Gastroesophageal sphincter (tissue), 3 donors: ENCODE results near the gene APOOL.

Experiments
- CTCF ChIP-seq, 4 experiments: fragments of 200-600 bp in 2 of 4; fragments of 450-650 bp in 2 of 4; sonication (generic) in 1 of 4; IDR thresholded peaks; one replicate each; pipeline ENCODE4 v1.5.1; 2017 to 2019; ENCODE audit warnings: antibody characterized with exemption in 4 of 4, mild to moderate bottlenecking in 2 of 4, moderate library complexity in 2 of 4
- EP300 ChIP-seq: sonication (generic); formaldehyde crosslinking; IDR thresholded peaks from one replicate; pipeline ENCODE4 v1.6.1; 2017; ENCODE audit warnings: antibody characterized with exemption, mild to moderate bottlenecking
- POLR2A ChIP-seq, 2 donors: fragments of 450-650 bp; IDR thresholded peaks; one replicate each; pipeline ENCODE4 v1.6.1; 2017; ENCODE audit warnings: antibody characterized with exemption in 2 of 2, mild to moderate bottlenecking in 2 of 2, moderate library complexity in 1 of 2
- POLR2AphosphoS5 ChIP-seq: sonication (generic); formaldehyde crosslinking; IDR thresholded peaks from one replicate; pipeline ENCODE4 v1.6.1; 2017; ENCODE audit warnings: antibody characterized with exemption

DNA sequence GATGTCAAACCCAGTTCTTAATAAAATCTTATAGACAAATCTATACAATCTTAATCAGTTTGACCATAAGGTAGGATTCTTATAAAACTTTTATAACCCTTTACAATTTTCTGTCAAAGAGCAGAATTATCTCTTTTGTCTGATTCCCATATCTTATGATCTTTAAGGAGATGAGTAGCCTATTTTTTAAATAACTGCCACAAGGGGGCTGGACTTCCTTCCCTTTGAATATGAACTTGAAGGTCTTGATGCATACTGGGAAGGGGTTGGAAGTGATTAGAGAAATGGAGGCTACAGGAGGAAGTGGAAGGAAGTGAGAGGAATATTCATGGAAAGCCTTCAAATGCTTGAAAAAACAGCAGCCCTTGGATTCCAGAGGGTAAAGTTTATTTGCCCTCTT lies 111.1 kb downstream of the APOOL start:
- TF ChIP-seq CTCF (IDR thresholded peaks at IDR 0.05) (no peak), POLR2AphosphoS5 (no peak), POLR2A (IDR thresholded peaks at IDR 0.05) (no peak), EP300 (no peak)
